Kidney (tissue), 14 donors: ENCODE measurements around the gene GRIK1. TPM values are rescaled to one million over a fixed set of nuclear protein-coding genes. Genes with fewer than 3 reads are reported as not detected.

Source experiments
- DNase-seq, 5 donors: peaks; one replicate each; pipeline ENCODE4 v3.0.0-alpha.2; 2013 to 2020
- FAIRE-seq: peaks from 2 replicates; lab custom pipeline; 2012; peaks lifted over from hg19 to GRCh38; lab: Jason Lieb, UNC
- H3K27ac ChIP-seq, 2 donors: one replicate each; pipeline ENCODE4 v1.7.0; 2013; ENCODE audit warnings: low read depth in 2 of 2, low read length in 2 of 2, inconsistent platforms in 1 of 2
- H3K27me3 ChIP-seq: one replicate; pipeline ENCODE4 v1.7.1; 2013; ENCODE audit warnings: low read length, inconsistent platforms; ENCODE audit not compliant: control insufficient read depth, insufficient read depth
- H3K36me3 ChIP-seq, 3 donors: one replicate each; pipeline versions ENCODE4 v1.7.0 to v1.7.1; 2013; ENCODE audit warnings: low read length in 3 of 3, control low read depth in 1 of 3, inconsistent platforms in 1 of 3; ENCODE audit not compliant: insufficient read depth in 3 of 3, control insufficient read depth in 2 of 3
- H3K4me1 ChIP-seq, 3 donors: one replicate each; pipeline versions ENCODE4 v1.7.0 to v1.7.1; 2013; ENCODE audit warnings: low read length in 3 of 3, inconsistent platforms in 1 of 3, low read depth in 1 of 3; ENCODE audit not compliant: control insufficient read depth in 2 of 3, insufficient read depth in 2 of 3
- H3K4me3 ChIP-seq, 3 donors: one replicate each; pipeline versions ENCODE4 v1.7.0 to v1.8.1; 2013; ENCODE audit warnings: low read length in 3 of 3, control low read depth in 1 of 3, inconsistent platforms in 1 of 3
- H3K9ac ChIP-seq, 3 donors: one replicate each; pipeline versions ENCODE4 v1.7.0 to v1.7.1; 2013; ENCODE audit warnings: low read length in 3 of 3, control low read depth in 1 of 3, inconsistent platforms in 1 of 3
- H3K9me3 ChIP-seq, 3 donors: one replicate each; pipeline versions ENCODE4 v1.7.0 to v1.7.1; 2013; ENCODE audit warnings: low read length in 3 of 3, control low read depth in 1 of 3, inconsistent platforms in 1 of 3; ENCODE audit not compliant: control insufficient read depth in 2 of 3, insufficient read depth in 1 of 3
- intact Hi-C: fragments of 100-400 bp; cut with DNase I; formaldehyde crosslinking; loops from one replicate; pipeline ENCODE4 v1.11.1; 2022
- polyA plus RNA-seq: library from polyadenylated mRNA; stranded (reverse); fragments of 350-450 nt; fragmentation: Illumina TruSeq; extraction: RNeasy Lipid Tissue Mini Kit (QIAGEN cat#74804); gene quantifications from one replicate; pipeline ENCODE4 v1.2.3, GENCODE V29; 2014; ENCODE audit warnings: low read depth, low replicate concordance; ENCODE audit not compliant: insufficient read depth
- total RNA-seq: library from RNA; stranded (reverse); fragmentation: NEBNext Ultra II Directional; extraction: Animal tissue kit (Norgen Biotek cat#: 25700); gene quantifications from one replicate; pipeline ENCODE4 v1.2.1, GENCODE V29; 2021
- TF ChIP-seq, protein P1 (sequence below): IDR thresholded peaks from 3 replicates; pipeline ENCODE4 v1.5.1; 2012; ENCODE audit warnings: mild to moderate bottlenecking, moderate library complexity, borderline replicate concordance; ENCODE audit not compliant: insufficient read depth; ENCODE audit errors: extremely low read depth
- donor health status: control.
- donor health status: control.
- donor health status: control.
- donor health status: control.
- donor health status: control.
- donor health status: DM: yes; HTN: yes; CAD: no.
- donor health status: Normal renal cell carcinoma (clear cell type).

GRIK1 gene
- total and polyA plus RNA-seq, 2 donors from 2014 or later, result not detected

DNA sequence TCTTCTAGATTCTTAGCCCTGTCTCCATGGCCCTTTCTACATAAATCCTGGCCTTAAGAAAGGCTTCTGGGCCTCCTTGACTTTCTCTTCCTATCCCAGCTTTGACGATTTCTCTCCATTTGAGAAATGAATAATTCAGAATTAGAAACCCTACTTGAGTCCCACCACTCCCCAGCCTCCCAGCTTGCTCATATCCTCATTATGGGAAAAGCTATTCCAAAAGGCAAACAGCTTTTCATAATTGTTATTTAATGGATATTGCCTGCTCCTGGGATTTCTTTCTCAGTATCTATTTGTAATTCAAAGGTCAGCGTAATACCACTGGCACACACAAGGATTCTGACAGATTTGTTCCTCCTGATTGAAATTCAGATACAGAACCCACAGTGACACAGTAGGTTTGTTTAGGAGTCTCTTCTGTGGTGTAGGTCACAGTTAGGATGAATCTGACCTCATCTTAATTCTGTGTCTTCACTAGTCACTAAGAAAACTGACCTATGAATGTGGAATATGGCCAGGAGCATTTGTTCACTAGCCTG is 121.3 kb downstream of the GRIK1 start:
- Histone ChIP-seq H3K27me3 (no peaks in the 10 kb centered on the region), H3K4me1 (no peaks in the 10 kb centered on the region), H3K36me3 (no peaks in the 10 kb centered on the region), H3K9ac (no peak overlapping the region), H3K9me3 (no peaks in the 10 kb centered on the region), H3K27ac (no peak overlapping the region), H3K4me3 (no peak overlapping the region)
- FAIRE-seq (no peak), DNase-seq (no peak)
- intact Hi-C loops, result no loop called here
- TF ChIP-seq, protein P1, sequence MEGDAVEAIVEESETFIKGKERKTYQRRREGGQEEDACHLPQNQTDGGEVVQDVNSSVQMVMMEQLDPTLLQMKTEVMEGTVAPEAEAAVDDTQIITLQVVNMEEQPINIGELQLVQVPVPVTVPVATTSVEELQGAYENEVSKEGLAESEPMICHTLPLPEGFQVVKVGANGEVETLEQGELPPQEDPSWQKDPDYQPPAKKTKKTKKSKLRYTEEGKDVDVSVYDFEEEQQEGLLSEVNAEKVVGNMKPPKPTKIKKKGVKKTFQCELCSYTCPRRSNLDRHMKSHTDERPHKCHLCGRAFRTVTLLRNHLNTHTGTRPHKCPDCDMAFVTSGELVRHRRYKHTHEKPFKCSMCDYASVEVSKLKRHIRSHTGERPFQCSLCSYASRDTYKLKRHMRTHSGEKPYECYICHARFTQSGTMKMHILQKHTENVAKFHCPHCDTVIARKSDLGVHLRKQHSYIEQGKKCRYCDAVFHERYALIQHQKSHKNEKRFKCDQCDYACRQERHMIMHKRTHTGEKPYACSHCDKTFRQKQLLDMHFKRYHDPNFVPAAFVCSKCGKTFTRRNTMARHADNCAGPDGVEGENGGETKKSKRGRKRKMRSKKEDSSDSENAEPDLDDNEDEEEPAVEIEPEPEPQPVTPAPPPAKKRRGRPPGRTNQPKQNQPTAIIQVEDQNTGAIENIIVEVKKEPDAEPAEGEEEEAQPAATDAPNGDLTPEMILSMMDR, result no peak

DNA sequence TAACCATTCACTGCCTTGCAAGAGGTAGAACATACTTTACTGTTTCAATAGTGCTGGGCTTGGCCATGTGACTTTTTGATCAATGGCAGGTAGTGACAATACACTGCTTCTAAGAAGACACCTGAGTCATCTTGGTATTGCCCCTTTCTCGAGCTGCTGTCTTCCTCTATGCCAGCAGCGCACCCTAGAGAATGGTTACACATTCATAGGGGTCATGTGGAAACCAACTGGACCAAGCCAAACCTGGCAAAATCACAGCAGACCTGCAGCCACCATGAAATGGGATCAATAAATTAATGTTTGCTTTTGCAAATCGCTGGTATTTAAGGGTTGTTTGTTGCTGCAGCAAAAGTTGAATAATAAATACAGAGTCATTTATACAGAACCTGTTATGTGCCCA is 122.3 kb downstream of the GRIK1 start:
- Histone ChIP-seq H3K27ac (no peak overlapping the region), H3K36me3 (no peaks in the 10 kb centered on the region), H3K4me1 (no peaks in the 10 kb centered on the region), H3K27me3 (no peaks in the 10 kb centered on the region), H3K4me3 (no peak overlapping the region), H3K9ac (no peak overlapping the region), H3K9me3 (no peaks in the 10 kb centered on the region)
- intact Hi-C loops, result no loop called here
- TF ChIP-seq, protein P1, result no peak
- DNase-seq (no peak), FAIRE-seq (no peak)

DNA sequence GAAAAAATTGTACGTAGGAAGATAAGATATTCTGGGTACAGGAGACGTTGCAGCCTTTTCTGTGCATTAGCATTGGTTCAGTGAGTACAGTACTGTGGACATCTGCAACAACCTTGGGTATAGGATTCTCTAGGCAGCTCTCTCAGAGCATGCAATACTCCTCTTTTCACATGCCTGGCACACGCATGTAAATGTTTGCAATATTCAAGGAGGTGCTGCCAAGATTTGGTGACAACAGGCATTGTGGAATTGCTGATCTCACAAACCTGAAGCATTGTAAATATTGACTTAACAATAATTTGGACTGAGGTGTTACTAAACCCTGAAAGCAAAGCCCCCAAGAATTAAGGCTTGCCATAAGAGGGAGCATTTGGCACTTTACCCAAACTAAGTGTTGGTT is 126.8 kb downstream of the GRIK1 start:
- no peaks in the 10 kb centered on the region for H3K36me3 ChIP-seq
- FAIRE-seq, result no peak

More for the DNA sequence above, 126.8 kb downstream of the GRIK1 start:
- TF ChIP-seq, protein P1, result no peak
- no peak overlapping the region for H3K4me3 ChIP-seq
- no peaks in the 10 kb centered on the region for H3K9me3 ChIP-seq
- H3K27ac ChIP-seq, result no peak overlapping the region
- no peak overlapping the region for H3K9ac ChIP-seq
- DNase-seq, result no peak
- H3K27me3 ChIP-seq, result no peaks in the 10 kb centered on the region
- intact Hi-C loops, result no loop called here
- H3K4me1 ChIP-seq, result no peaks in the 10 kb centered on the region
